WTC11 (cell line): ENCODE results near the gene GLRX2. TPM values are rescaled to one million over a fixed set of nuclear protein-coding genes. Genes with fewer than 3 reads are reported as not detected.

Source experiments
- ATAC-seq: fragments of 200-7000 bp; cut with Tn5 transposase; 2 replicates; pipeline ENCODE4 v1.10.0; 2021; ENCODE audit warnings: mild to moderate bottlenecking, moderate library complexity
- CTCF ChIA-PET: fragments of 300-600 bp; sonication (Branson Sonifier 250); formaldehyde crosslinking; loops from one replicate; lab custom pipeline; 2021; ENCODE audit warnings: antibody characterized with exemption; lab: Charles Lee
- POLR2A ChIA-PET: fragments of 350-600 bp; sonication (Branson Sonifier 250); formaldehyde crosslinking; loops from one replicate; lab custom pipeline; 2021; ENCODE audit warnings: antibody characterized with exemption; lab: Charles Lee
- DNase-seq: peaks from one replicate; pipeline ENCODE4 v3.0.0; 2021; ENCODE audit warnings: low spot score
- H3K27ac Mint-ChIP-seq: 2 replicates; pipeline ENCODE4 v1.8.0; 2021; ENCODE audit warnings: mixed read lengths
- H3K27me3 Mint-ChIP-seq: 2 replicates; pipeline ENCODE4 v1.8.0; 2021; ENCODE audit warnings: low read depth, mild to moderate bottlenecking, moderate library complexity, mixed read lengths
- H3K36me3 Mint-ChIP-seq: 2 replicates; pipeline ENCODE4 v1.8.0; 2021; ENCODE audit warnings: mixed read lengths
- H3K4me1 Mint-ChIP-seq: 2 replicates; pipeline ENCODE4 v1.8.0; 2022; ENCODE audit warnings: mixed read lengths
- H3K4me3 Mint-ChIP-seq: 2 replicates; pipeline ENCODE4 v1.8.0; 2021; ENCODE audit warnings: mild to moderate bottlenecking, moderate library complexity, mixed read lengths
- H3K9me3 Mint-ChIP-seq: 2 replicates; pipeline ENCODE4 v1.8.0; 2021; ENCODE audit warnings: mixed read lengths
- ARID4B ChIP-seq: sonication (generic); formaldehyde crosslinking; IDR thresholded peaks from 2 replicates; pipeline ENCODE4 v1.8.0; 2023; ENCODE audit warnings: missing genetic modification reagents, mild to moderate bottlenecking, borderline replicate concordance
- ATF3 ChIP-seq: sonication (generic); formaldehyde crosslinking; conservative IDR thresholded peaks from 2 replicates; pipeline ENCODE4 v1.8.1; 2022; ENCODE audit warnings: mild to moderate bottlenecking, missing genetic modification reagents
- CREM ChIP-seq: sonication (generic); formaldehyde crosslinking; IDR thresholded peaks from 2 replicates; pipeline ENCODE4 v1.8.1; 2022; ENCODE audit warnings: mild to moderate bottlenecking, missing genetic modification reagents, moderate library complexity
- ETV6 ChIP-seq: sonication (generic); formaldehyde crosslinking; IDR thresholded peaks from 2 replicates; pipeline ENCODE4 v1.8.1; 2022; ENCODE audit warnings: mild to moderate bottlenecking, missing genetic modification reagents
- FOXK1 ChIP-seq: sonication (generic); formaldehyde crosslinking; IDR thresholded peaks from 2 replicates; pipeline ENCODE4 v1.8.0; 2022; ENCODE audit warnings: mild to moderate bottlenecking, moderate library complexity, missing genetic modification reagents
- MAX ChIP-seq: sonication (generic); formaldehyde crosslinking; IDR thresholded peaks from 2 replicates; pipeline ENCODE4 v1.8.0; 2022; ENCODE audit warnings: mild to moderate bottlenecking, missing genetic modification reagents
- MLX ChIP-seq: sonication (generic); formaldehyde crosslinking; IDR thresholded peaks from 2 replicates; pipeline ENCODE4 v1.8.1; 2023; ENCODE audit warnings: mild to moderate bottlenecking, missing genetic modification reagents, moderate library complexity
- NFATC4 ChIP-seq: fragments of 250-450 bp; sonication (Bioruptor Pico); IDR thresholded peaks from 2 replicates; pipeline ENCODE4 v1.9.0; 2021; ENCODE audit warnings: mild to moderate bottlenecking
- PREB ChIP-seq: sonication (generic); formaldehyde crosslinking; IDR thresholded peaks from 2 replicates; pipeline ENCODE4 v1.8.1; 2022; ENCODE audit warnings: mild to moderate bottlenecking, missing genetic modification reagents, moderate library complexity, borderline replicate concordance
- PRRX2 ChIP-seq: fragments of 250-450 bp; sonication (Bioruptor Pico); IDR thresholded peaks from 2 replicates; pipeline ENCODE4 v1.8.0; 2021; ENCODE audit warnings: mild to moderate bottlenecking
- RORB ChIP-seq: fragments of 250-450 bp; sonication (Bioruptor Pico); IDR thresholded peaks from 2 replicates; pipeline ENCODE4 v1.9.0; 2021; ENCODE audit warnings: mild to moderate bottlenecking
- SMAD4 ChIP-seq: sonication (generic); formaldehyde crosslinking; IDR thresholded peaks from 2 replicates; pipeline ENCODE4 v1.8.0; 2022; ENCODE audit warnings: mild to moderate bottlenecking, missing genetic modification reagents
- TP53 ChIP-seq: sonication (generic); formaldehyde crosslinking; IDR thresholded peaks from 2 replicates; pipeline ENCODE4 v1.8.1; 2023; ENCODE audit warnings: mild to moderate bottlenecking, missing genetic modification reagents
- ZNF219 ChIP-seq: sonication (generic); formaldehyde crosslinking; IDR thresholded peaks from 2 replicates; pipeline ENCODE4 v1.8.0; 2023; ENCODE audit warnings: missing genetic modification reagents, mild to moderate bottlenecking, borderline replicate concordance
- ZNF423 ChIP-seq: fragments of 250-450 bp; sonication (Bioruptor Pico); IDR thresholded peaks from 2 replicates; pipeline ENCODE4 v2.1.2; 2022; ENCODE audit warnings: mild to moderate bottlenecking, moderate library complexity
- ZNF512 ChIP-seq: sonication (generic); formaldehyde crosslinking; IDR thresholded peaks from 2 replicates; pipeline ENCODE4 v1.8.1; 2022; ENCODE audit warnings: missing genetic modification reagents, borderline replicate concordance
- ZNF671 ChIP-seq: fragments of 250-450 bp; sonication (Bioruptor Pico); IDR thresholded peaks from 2 replicates; pipeline ENCODE4 v1.8.0; 2021; ENCODE audit warnings: mild to moderate bottlenecking
- total RNA-seq: library from RNA; stranded (reverse); gene quantifications from 3 replicates; pipeline ENCODE4 v1.2.3, GENCODE V29; 2021

GLRX2 gene
- total RNA-seq, 1 experiment from 2014 or later, result 8.4 TPM

- TF ChIP-seq PREB (CRISPR knock-in tag), result no peak
- no peak for TF ChIP-seq TP53
- TF ChIP-seq NFATC4 (CRISPR knock-in tag), result no peak
- no peak for TF ChIP-seq ZNF512 (CRISPR knock-in tag)
- no peak for TF ChIP-seq CREM (CRISPR knock-in tag)
- no peak for TF ChIP-seq ZNF219 (CRISPR knock-in tag)
- TF ChIP-seq MAX (CRISPR knock-in tag), result no peak
Observed at GRCh38 chr1:193144999-193145398, 39.8 kb upstream of the GLRX2 start (continued).

GRCh38 chr1:193144361-193144938 lies 39.2 kb upstream of the GLRX2 start:
- Mint-ChIP-seq H3K36me3 (peaks cover 42% of the 10 kb centered on the region), H3K4me3 (no peak overlapping the region), H3K27me3 (no peaks in the 10 kb centered on the region), H3K4me1 (peaks cover 22% of the 10 kb centered on the region), H3K9me3 (0 out of 2 replicates have a peak, but pooled peaks cover 2% of the 10 kb centered on the region), H3K27ac (no peak overlapping the region)
- ATAC-seq, result no peak
- DNase-seq, result no peak
- POLR2A ChIA-PET, result no interaction called here
- CTCF ChIA-PET, result interaction anchor here (0.6 to 1.6 kb wide), 2 partner anchors 10 to 289 kb away, joined by 3 to 4 read pairs; no protein-coding TSS in a partner anchor
- TF ChIP-seq SMAD4 (CRISPR knock-in tag) (no peak), FOXK1 (no peak), PRRX2 (CRISPR knock-in tag) (no peak), ARID4B (CRISPR knock-in tag) (no peak), ZNF671 (CRISPR knock-in tag) (no peak), MLX (CRISPR knock-in tag) (no peak), RORB (CRISPR knock-in tag) (no peak), ZNF423 (CRISPR knock-in tag) (no peak), ATF3 (no peak), ETV6 (CRISPR knock-in tag) (no peak), PREB (CRISPR knock-in tag) (no peak)
